Stomach (tissue), 4 donors: Measurements from ENCODE around the gene CCT6A.

ENCODE experiments used
- EP300 ChIP-seq: sonication (generic); formaldehyde crosslinking; IDR thresholded peaks from one replicate; pipeline ENCODE4 v1.6.1; 2017; ENCODE audit warnings: antibody characterized with exemption
- POLR2A ChIP-seq, 4 donors: fragments of 450-650 bp; IDR thresholded peaks; one replicate each; pipeline ENCODE4 v1.6.1; 2016; ENCODE audit warnings: antibody characterized with exemption in 4 of 4, control low read depth in 2 of 4, mild to moderate bottlenecking in 1 of 4, moderate library complexity in 1 of 4
- TF ChIP-seq, protein P1 (sequence below), 7 experiments: fragments of 450-650 bp in 4 of 7; fragments of 200-600 bp in 3 of 7; sonication (generic) in 3 of 7; IDR thresholded peaks; one replicate each; pipeline ENCODE4 v1.5.1; 2016 to 2019; ENCODE audit warnings: antibody characterized with exemption in 7 of 7, control low read depth in 2 of 7, mild to moderate bottlenecking in 1 of 7

DNA sequence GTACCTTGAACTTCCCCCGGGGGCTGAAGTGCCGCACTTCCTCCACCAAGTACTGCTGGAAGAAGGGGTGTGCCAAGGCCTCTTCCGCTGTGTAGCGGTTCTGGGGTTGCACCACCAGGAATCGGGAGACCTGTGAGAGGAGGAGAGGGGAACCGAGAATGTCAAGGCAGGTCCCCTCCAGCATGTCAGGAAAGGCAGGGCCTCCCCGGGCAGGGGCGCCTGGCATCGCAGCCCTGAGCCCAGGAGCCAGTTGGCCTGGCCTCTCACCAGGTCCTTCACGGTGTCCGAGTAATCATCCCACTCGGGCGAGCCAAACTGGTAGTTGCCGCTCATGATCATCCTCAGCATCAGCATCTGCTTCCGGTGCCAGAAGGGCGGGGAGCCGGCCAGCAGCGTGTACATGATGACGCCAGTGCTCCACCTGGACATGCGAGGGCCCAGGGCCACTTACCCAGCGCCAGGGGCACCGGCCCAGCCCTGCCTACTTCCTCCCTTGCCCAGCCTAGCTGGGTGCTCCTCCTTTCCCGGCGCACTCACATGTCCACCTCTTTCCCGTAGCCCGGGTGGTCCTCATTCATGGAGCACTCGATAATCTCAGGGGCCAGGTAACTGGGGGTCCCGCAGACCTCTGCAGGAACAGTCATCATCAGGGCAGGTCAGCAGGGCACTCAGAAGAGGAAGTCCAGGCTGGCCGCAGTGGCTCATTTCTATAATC is 30.2 kb downstream of the CCT6A start:
- TF ChIP-seq, protein P1, sequence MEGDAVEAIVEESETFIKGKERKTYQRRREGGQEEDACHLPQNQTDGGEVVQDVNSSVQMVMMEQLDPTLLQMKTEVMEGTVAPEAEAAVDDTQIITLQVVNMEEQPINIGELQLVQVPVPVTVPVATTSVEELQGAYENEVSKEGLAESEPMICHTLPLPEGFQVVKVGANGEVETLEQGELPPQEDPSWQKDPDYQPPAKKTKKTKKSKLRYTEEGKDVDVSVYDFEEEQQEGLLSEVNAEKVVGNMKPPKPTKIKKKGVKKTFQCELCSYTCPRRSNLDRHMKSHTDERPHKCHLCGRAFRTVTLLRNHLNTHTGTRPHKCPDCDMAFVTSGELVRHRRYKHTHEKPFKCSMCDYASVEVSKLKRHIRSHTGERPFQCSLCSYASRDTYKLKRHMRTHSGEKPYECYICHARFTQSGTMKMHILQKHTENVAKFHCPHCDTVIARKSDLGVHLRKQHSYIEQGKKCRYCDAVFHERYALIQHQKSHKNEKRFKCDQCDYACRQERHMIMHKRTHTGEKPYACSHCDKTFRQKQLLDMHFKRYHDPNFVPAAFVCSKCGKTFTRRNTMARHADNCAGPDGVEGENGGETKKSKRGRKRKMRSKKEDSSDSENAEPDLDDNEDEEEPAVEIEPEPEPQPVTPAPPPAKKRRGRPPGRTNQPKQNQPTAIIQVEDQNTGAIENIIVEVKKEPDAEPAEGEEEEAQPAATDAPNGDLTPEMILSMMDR (IDR thresholded peaks at IDR 0.05), result no peak
- TF ChIP-seq EP300, result no peak
- TF ChIP-seq POLR2A (IDR thresholded peaks at IDR 0.05), result no peak
